ENCODE results near the gene GCGR.

GRCh38 chr17:81804559-81805399 is 829 bp downstream of the GCGR start:
- TF ChIP-seq, protein P1, sequence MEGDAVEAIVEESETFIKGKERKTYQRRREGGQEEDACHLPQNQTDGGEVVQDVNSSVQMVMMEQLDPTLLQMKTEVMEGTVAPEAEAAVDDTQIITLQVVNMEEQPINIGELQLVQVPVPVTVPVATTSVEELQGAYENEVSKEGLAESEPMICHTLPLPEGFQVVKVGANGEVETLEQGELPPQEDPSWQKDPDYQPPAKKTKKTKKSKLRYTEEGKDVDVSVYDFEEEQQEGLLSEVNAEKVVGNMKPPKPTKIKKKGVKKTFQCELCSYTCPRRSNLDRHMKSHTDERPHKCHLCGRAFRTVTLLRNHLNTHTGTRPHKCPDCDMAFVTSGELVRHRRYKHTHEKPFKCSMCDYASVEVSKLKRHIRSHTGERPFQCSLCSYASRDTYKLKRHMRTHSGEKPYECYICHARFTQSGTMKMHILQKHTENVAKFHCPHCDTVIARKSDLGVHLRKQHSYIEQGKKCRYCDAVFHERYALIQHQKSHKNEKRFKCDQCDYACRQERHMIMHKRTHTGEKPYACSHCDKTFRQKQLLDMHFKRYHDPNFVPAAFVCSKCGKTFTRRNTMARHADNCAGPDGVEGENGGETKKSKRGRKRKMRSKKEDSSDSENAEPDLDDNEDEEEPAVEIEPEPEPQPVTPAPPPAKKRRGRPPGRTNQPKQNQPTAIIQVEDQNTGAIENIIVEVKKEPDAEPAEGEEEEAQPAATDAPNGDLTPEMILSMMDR (optimal IDR thresholded peaks at IDR 0.05 in 1 of 3, IDR thresholded peaks at IDR 0.05 in 1 of 3, conservative IDR thresholded peaks at IDR 0.05 in 1 of 3; ENCODE audit: extremely low read depth in 1 of 3, insufficient read depth in 2 of 3, low read length in 3 of 3): no peak
- peak; percentile 99 for TF ChIP-seq EZH2 (IDR thresholded peaks at IDR 0.05; ENCODE audit: low read length)

Measured in keratinocyte (primary cell).